ENCODE data around the gene TNRC6C.

TNRC6C gene

GRCh38 chr17:78019367-78019975 lies 61.0 kb downstream of the TNRC6C start:
- DNase-seq: peak; percentile 44

DNA sequence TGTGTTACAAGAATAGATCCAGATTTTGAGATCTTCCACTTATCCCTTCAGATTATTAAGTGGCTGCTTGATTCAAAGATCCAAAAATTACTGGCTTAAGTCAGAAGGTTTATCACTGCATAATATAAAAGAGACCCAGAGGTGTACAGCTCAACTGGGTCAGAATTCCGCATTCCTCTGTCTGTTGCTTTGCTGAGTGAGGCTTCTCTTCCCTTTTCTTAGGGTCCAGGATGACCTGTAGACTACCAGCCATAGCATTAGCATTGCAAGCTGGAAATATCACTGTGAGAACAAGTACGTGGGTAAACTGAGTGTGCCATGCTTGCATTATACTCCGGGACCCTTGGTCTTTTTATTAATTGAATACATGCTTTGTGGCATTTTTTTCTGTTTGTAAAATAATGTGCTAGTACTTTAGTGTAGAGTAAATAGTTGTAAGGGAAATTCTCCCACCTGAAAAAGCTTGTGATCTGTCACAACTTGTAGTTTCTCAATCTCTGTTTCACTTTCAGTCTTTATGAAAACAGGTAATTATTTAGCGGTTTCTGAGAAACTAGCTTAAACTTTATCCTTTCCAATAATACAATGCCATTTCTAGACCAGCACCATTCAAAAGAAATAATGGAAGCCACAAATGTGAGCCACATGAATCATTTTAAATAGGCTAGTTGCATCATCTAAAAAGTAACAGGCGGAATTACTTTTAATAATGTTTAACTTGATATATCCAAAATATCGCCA lies 61.6 kb downstream of the TNRC6C start:
- peak; percentile 19 for DNase-seq

- DNase-seq: no peak
Observed at GRCh38 chr17:78020717-78021108, 62.2 kb downstream of the TNRC6C start.

DNA sequence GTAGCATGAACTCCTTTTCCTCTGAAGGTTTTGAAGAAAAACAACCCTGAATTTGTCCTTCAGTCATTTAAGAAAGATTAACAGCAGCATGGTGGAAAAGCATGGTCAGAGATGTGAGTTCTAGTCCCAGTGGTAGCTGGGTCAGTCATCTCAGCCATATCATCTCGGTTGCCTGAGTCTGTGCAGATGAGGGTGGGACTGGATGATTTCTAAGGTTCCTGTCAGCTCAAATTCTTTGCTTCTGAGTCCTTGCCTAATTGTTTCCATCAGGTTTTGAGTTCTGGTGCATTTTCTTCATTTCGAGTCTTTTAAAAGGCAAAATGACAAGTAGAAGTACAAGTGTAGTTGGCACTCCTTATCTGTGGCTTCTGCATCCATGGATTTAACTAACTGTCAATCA lies 63.9 kb downstream of the TNRC6C start:
- no peak for DNase-seq

DNA sequence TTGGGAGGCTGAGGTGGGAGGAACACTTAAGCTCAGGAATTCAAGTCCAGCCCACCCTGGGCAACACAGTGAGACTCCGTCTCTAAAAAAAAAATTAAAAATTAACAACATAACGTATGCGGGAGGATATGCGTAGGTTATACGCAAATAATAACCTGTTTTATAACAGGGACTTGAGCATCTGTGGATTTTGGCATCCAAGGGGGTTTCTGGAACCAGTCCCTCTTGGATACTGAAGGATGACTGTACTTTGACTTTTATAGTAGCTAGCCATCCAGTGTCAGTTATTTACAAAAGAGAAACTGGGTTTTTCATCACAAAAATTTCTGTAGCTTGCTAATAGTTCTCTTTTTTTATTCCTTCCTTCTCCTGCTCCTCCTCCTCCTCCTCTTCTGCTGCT lies 64.5 kb downstream of the TNRC6C start:
- DNase-seq: no peak

DNA sequence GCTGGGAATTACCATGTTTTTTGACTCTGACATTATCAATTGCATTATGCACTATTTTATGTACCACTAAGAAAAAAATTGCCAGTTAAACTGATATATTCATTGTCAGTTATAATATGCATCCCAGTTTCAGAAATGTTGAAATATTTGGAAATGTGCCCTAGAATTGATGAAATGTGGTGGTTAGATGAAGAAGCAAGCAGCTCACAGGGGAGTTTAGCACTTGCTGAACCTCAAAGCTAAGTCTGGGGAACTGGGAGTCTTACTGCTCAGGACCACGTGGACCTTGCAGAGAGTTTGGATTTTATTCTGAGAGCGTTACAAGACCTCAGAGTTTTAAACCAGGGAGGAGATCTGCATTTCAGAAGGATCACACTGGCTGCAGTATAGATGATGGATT lies 67.9 kb downstream of the TNRC6C start:
- no peak for DNase-seq

GRCh38 chr17:78027121-78027520 lies 68.6 kb downstream of the TNRC6C start:
- DNase-seq: no peak

DNA sequence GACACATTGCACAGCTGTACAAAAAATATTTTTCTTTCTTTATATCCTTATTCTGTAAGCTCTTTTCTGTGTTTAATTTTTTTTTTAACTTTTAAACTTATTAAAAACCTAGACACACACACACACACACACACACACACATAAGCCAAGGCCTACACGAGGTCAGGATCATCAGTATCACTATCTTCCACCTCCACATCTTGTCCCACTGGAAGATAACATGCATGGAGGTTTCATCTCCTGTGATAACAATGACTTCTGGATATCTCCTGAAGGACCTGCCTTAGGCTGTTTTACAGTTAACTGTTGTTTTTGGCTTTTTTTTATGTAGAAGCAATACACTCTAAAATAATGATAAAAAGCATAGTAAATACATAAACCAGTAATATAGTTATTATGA lies 71.2 kb downstream of the TNRC6C start:
- no peak for DNase-seq

GRCh38 chr17:78031435-78031834 lies 72.9 kb downstream of the TNRC6C start:
- DNase-seq: no peak

DNA sequence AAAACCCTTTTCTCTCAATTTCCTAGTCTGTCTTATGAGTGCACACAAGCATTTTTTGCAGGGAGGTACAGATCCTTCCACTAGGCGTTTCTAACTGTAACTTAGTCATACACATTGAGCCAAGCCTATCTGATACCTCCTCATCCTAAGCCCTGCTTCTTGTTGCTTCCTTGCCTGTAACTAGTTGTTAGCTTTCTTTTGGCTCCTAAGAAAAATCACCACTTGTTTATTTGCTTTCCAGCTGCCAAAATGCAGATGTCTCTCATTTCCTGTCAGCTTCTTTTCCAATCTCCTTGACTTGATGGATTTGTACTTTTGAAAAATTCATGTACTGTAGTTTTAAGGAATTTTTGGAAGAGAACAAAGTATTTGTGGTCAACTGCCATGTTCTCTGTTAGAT lies 73.7 kb downstream of the TNRC6C start:
- DNase-seq: no peak

GRCh38 chr17:78034429-78035091 lies 76.1 kb downstream of the TNRC6C start:
- DNase-seq: no peak

- no peak for DNase-seq
Observed at GRCh38 chr17:78037280-78037679, 78.8 kb downstream of the TNRC6C start.

GRCh38 chr17:78038748-78039288 lies 80.3 kb downstream of the TNRC6C start:
- no peak for DNase-seq

GRCh38 chr17:78039581-78039980 lies 81.1 kb downstream of the TNRC6C start:
- DNase-seq: no peak

- peak; percentile 31 for DNase-seq
Observed at GRCh38 chr17:78040440-78041385, 82.2 kb downstream of the TNRC6C start.

- no peak for DNase-seq
Observed at GRCh38 chr17:78041386-78042179, 83.1 kb downstream of the TNRC6C start.

DNA sequence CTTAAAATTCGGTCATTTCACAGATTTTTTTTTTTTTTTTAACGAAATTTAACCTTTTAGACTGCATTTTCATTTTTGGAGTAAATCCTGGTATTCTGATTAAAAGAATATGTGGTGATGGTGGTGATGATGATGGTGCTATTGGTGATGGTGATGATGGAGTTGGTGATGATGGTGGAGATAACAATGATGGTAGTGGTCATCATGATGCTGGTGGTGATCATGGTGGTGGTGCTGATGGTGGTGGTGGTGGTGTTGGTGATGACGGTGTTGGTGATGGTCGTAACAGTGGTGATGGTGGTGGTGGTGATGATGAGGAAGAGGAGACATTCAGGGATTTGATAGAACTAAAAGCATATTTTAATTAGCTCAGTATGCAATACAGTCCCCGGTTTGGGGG lies 84.0 kb downstream of the TNRC6C start:
- DNase-seq: no peak

DNA sequence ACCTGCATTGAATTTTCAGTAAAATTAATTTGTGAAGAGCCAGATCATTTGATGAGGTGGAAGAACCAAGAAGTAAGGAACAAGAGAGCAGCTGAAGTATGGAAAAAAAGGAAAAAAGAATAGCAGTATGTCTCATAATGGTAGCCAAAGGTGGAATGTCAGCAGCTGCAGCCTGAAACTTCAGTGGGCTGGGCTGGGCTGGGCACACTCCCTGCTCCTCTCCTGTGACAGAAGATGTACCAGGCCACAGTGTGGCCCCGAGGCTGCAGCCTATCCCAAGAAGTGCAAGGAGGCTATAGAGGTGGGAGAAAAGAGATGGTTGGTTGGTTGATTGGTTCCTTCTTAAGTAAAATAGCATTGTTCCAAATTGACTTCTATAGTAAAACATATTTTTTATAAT lies 84.5 kb downstream of the TNRC6C start:
- DNase-seq: no peak

DNA sequence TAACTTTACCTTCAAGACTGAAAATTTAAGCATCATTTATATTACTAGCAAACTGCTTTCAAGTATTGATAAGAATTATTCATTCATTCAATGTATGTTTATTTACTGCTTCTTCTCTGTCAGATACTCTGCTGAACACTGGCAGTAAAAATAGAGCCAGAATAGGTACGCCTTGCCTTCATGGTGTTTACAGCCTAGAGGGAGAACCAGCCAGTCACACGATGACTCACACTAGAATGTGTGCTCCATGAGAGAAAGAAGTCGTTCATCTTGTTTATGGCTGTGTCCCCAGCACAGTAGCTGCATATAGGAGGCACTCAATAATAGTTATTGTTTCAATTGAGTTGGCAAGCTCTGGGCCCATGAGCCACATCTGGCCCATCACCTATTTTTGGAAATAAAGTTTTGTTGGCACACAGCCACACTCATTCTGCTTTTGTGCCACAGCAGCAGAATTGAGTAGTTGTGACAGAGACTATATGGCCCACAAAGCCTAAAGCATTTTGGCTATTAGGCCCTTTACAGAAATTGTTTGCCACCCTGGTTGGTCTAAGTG lies 85.9 kb downstream of the TNRC6C start:
- DNase-seq: no peak

DNA sequence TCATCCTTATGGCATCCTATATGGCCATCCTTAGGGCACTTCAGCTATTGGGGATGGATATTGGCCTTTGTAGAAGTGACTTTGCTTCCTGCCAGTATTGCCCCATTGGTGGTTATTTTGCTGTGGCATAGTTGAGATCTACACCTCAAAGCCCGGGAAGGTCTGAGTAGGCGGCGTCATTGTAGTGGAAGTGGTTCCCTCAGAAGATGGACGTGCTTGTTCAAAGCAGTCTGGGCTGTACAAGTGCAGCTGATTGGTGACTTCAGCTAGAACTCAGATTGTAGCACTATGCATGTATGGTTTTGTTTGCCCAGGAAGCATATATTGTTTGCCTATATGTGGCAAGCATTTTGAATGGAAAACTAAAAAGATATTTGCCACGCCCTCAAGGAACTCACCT lies 86.8 kb downstream of the TNRC6C start:
- no peak for DNase-seq

- no peak for DNase-seq
Observed at GRCh38 chr17:78046923-78047322, 88.4 kb downstream of the TNRC6C start.
